GM12874 (cell line): Measurements from ENCODE around the gene ELL3.

ENCODE experiments used
- TF ChIP-seq, protein P1 (sequence below): IDR thresholded peaks from 2 replicates; pipeline ENCODE4 v1.5.1; 2011; ENCODE audit warnings: low read depth, mild to moderate bottlenecking, control low read depth, low read length, moderate library complexity; ENCODE audit not compliant: insufficient read depth

The ELL3 gene

DNA sequence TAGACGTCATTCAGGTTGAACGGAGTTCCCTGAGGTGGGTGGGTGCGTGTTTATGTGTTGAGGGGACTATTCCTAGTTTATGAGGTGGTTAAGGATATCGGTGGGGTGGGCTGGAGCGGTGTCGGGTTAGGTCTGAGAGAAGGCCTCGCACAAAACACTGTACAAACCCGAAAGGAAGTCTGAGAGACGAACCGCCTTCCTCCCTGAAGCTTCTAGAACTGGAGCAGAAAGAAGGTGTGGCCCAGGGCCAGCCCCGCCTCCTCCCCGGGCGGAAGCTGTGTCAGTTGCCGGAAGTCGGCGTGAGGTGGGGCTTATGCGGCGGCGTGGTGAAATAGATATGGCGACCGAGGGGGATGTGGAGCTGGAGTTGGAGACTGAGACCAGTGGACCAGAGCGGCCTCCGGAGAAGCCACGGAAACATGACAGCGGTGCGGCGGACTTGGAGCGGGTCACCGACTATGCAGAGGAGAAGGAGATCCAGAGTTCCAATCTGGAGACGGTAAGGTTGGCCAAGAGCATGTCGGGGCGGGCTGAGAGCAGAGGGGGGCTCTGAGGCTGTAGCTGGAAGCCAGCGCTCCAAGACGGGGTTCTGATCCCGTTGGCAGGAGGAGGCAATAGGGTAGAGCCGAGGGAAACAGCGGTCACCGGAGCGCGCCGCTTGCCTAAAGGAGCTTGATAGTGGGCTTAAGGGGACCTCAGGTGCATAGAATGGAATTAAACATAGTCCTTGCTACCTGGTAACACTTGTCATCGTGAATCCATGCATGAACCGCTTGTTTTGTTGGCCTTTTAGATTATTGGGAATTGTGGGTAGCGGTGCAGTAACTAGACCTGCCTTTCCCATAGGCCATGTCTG is 23.7 kb upstream of the ELL3 start, which contains the start of gene HYPK:
Gene HYPK, plus strand, starts transcription at position 314 of the 856 bp plus-strand sequence. Its CDS starts 24 bp downstream, at position 338.
- TF ChIP-seq, protein P1, sequence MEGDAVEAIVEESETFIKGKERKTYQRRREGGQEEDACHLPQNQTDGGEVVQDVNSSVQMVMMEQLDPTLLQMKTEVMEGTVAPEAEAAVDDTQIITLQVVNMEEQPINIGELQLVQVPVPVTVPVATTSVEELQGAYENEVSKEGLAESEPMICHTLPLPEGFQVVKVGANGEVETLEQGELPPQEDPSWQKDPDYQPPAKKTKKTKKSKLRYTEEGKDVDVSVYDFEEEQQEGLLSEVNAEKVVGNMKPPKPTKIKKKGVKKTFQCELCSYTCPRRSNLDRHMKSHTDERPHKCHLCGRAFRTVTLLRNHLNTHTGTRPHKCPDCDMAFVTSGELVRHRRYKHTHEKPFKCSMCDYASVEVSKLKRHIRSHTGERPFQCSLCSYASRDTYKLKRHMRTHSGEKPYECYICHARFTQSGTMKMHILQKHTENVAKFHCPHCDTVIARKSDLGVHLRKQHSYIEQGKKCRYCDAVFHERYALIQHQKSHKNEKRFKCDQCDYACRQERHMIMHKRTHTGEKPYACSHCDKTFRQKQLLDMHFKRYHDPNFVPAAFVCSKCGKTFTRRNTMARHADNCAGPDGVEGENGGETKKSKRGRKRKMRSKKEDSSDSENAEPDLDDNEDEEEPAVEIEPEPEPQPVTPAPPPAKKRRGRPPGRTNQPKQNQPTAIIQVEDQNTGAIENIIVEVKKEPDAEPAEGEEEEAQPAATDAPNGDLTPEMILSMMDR = no peak

DNA sequence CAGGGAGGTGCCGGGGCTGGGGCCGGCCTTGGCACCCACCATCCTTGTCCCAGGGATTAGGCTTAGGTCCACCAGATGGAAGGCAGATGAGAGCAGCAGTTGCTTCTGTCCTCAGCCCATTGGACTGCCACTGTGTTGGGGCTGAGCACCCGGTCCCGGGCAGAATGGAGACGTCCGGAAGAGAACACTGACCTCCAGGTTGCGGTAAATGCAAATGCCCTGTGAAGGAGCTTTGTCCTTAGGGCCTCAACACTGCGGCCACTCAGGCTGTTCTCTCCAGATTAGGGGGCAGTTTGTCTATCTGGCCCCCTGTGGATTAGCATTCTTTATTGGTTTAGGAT is 23.1 kb upstream of the ELL3 start, which contains the start of gene SERINC4:
Gene SERINC4, minus strand, starts transcription at position 276 of the 341 bp plus-strand sequence. Its CDS starts 234 bp downstream, at position 42.
- TF ChIP-seq, protein P1 = no peak

DNA sequence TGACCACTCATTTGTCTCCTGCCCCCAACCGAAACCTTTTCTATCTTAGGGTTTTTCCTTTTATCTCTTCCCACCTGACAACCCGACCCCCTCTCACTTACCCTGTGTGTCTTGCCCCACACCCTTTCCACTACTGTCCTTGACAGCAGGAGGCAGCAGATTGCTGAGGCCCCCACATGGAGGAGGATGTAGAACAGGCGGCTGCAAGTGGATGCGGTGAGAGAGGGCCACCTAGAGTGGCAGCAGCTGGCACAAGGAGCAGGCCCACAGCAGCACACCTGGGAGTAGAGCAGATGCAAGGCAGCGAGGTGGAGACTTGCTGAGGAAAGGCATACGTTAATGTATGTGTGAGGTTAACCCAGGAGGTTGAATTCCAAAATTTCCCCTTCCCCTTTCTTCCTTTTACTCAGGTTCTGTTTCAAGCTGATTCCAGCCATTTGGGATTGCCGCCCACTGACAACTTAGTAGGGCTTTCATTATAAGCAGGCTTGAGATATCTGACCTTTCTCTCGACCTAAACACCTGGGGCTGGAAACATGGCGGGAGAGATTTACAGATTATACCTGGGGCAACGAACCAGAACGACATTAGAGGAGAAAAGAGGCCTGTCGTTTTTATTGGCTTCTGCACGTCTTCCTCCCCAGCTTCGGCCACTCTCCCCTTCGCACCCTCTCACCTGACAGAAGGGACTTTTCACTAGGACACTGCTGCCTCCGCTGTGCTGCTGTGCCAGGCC is 22.6 kb upstream of the ELL3 start:
- TF ChIP-seq, protein P1 = no peak

DNA sequence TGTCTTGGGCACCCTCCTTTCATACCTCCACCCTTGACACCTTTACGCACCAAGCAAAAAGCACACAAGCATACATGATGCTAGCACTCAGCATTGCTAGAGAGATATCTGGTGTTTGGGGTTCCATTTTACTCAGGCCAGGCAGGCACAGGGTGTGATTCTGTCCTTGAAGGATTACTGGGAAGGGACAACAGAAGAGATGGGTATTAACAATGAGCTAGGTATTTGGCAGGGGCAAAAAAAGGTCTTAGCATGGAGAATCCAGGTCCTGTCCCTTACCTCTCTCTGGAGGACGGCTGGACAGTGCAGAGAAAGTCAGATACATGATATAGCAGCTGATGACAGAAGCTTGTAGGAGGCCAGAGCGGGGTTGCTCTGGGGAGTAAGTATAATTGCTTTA is 19.8 kb upstream of the ELL3 start:
- TF ChIP-seq, protein P1 = no peak

DNA sequence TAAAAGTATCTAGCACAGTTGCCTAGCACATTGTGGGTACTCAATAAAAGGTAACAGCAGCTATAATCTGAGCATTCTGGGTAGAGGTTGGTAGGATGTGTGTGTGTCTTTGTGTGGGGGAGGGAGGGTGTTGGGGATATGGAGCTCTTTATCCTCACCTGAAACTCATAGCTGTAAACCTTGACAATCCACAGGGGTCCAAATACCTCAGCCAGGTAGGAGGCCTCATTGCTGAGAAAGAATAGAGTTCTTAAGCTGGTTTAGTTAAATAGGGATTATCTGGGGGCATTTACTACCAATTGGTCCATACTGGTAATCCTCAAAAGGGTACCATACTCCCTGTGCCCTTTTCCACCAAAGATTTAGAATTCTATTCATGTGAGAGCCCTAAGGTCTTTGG is 19.2 kb upstream of the ELL3 start:
- TF ChIP-seq, protein P1 = no peak

DNA sequence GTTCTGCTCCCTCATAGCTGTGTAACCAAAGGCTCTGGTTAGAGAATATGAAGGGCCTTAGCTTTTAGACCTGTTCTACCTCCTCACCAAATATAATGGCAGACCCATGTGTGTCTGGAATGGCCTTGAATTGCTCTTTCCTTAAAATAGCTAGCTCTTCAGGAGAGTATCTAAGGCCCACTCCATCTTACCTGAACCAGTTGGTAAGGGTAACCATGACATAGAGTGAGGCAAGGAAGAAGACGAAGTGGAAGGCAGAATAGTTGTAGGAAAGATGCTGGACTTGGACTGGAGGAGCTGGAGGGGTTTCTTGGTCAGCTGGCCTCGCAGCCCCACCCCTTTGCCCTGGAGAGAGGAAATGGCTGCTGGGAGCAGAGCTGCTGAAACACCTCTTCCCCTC is 18.4 kb upstream of the ELL3 start:
- TF ChIP-seq, protein P1 = no peak

DNA sequence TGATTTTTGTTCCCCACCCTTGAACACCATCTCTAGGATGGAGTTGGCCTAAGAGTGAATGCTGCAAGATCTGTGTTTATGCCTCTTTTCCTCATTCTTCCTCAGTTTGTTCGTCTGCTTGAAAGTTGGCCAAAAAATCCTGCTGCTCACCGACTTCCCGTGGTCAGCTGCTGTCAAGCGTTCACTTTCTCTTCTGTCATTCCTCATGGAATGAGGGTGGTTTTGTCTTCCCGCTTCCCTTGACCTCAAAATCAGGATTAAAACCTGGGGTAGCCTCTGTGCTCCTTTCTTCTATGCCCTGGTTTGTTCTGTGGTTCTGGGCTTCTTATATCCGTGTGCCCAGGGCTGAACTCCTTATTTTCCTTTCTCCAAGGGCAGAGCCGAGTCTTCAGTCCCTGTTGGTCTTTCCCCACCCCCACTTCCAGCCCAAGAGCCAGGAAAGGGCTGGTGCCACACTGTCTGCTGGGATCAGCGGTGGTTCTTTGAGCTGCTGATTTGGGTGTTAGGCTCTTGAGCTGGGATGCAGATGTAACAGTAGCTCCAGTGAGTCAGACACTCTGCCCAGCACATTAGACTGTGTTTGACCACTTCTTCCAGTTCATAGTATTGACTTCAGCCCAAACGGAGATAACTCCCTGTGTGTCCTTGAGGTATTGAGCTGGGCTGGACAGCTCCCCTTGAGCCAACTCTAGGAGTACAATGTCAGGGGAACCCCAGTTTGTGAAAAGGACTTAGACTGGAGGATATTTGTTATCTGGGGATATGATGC is 17.7 kb upstream of the ELL3 start:
- TF ChIP-seq, protein P1 = no peak
